Type B pancreatic cell (in vitro differentiated cells): ENCODE measurements around the gene MT1E. TPM values are rescaled to one million over a fixed set of nuclear protein-coding genes. Genes with fewer than 3 reads are reported as not detected.

ENCODE experiments used
- DNase-seq: peaks from one replicate; pipeline ENCODE4 v3.0.0; 2021; ENCODE audit warnings: mixed read lengths; ENCODE audit not compliant: unreplicated experiment; ENCODE audit errors: extremely low spot score
- H3K27ac Mint-ChIP-seq: 2 replicates; pipeline ENCODE4 v1.8.0; 2021; ENCODE audit warnings: mild to moderate bottlenecking, mixed read lengths
- H3K27me3 Mint-ChIP-seq: 2 replicates; pipeline ENCODE4 v1.8.0; 2021; ENCODE audit warnings: mixed read lengths
- H3K36me3 Mint-ChIP-seq: 2 replicates; pipeline ENCODE4 v1.8.0; 2021; ENCODE audit warnings: mixed read lengths
- H3K4me1 Mint-ChIP-seq: one replicate; pipeline ENCODE4 v1.8.0; 2021; ENCODE audit warnings: mixed read lengths; ENCODE audit not compliant: unreplicated experiment
- H3K4me3 Mint-ChIP-seq: 2 replicates; pipeline ENCODE4 v1.8.0; 2021; ENCODE audit warnings: mild to moderate bottlenecking, mixed read lengths
- H3K9me3 Mint-ChIP-seq: 2 replicates; pipeline ENCODE4 v1.8.0; 2021; ENCODE audit warnings: mixed read lengths
- CTCF ChIP-seq: fragments of 200-600 bp; sonication (generic); conservative IDR thresholded peaks from 2 replicates; pipeline ENCODE4 v1.5.0; 2021; ENCODE audit warnings: antibody characterized with exemption, mild to moderate bottlenecking
- total RNA-seq: library from RNA; stranded (reverse); gene quantifications from 2 replicates; pipeline ENCODE4 v1.2.1, GENCODE V29; 2021; ENCODE audit warnings: low replicate concordance

MT1E gene
- total RNA-seq, 1 donor from 2014 or later = 7.8 TPM

- no peak for TF ChIP-seq CTCF
- DNase-seq = no peak
- Mint-ChIP-seq H3K36me3 (no peaks in the 10 kb centered on the region), H3K4me3 (no peak overlapping the region), H3K27me3 (peaks cover 97% of the 10 kb centered on the region), H3K4me1 (no peaks in the 10 kb centered on the region), H3K9me3 (no peaks in the 10 kb centered on the region), H3K27ac (no peak overlapping the region)
Observed at GRCh38 chr16:56645838-56646237, 20.3 kb downstream of the MT1E start.

DNA sequence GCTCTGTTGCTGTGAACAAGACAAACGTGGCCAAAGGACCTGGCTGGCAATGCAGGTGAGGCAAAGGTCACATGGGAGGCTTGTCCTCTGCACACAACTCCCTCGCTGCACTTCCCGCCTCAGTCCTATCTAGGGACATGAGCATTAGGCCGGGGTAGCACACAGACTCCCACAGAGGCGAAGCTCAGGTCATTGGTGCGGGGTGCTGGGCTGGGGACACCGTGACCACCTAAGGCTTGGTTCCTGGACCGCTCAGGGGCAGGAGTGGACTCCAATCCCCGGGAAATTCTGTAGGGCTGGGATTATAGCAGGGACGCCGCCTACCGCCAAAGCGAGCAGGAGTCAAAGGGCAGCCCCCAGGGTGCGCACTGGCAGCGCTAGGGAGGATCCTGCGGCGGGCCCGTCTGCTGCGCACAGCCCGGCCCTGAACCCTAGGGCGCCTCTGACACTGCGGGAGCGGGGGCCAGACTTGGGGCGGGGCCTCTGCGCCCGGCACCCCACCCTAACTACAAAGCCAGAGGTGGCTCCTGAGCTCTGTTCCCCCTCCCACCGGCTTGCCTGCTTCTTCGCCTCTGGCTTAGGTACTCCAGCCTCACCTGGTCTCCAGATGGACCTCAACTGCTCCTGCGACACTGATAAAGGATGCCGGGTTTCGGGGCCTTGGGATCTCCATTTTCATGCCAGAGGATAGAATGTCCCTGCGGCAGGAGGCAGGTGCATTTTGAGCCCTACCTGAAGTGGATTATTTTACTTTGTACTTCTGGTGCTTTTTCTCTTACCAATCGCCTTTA is 22.3 kb downstream of the MT1E start:
- no peaks in the 10 kb centered on the region for H3K9me3 Mint-ChIP-seq
- no peak overlapping the region for H3K4me3 Mint-ChIP-seq
- H3K36me3 Mint-ChIP-seq = no peaks in the 10 kb centered on the region
- peaks cover 97% of the 10 kb centered on the region for H3K27me3 Mint-ChIP-seq
- H3K4me1 Mint-ChIP-seq = no peaks in the 10 kb centered on the region
- TF ChIP-seq CTCF = no peak
- H3K27ac Mint-ChIP-seq = no peak overlapping the region
- no peak for DNase-seq

- Mint-ChIP-seq H3K36me3 (no peaks in the 10 kb centered on the region), H3K27me3 (peaks cover 97% of the 10 kb centered on the region), H3K4me1 (no peaks in the 10 kb centered on the region), H3K27ac (no peak overlapping the region), H3K9me3 (no peaks in the 10 kb centered on the region), H3K4me3 (no peak overlapping the region)
- no peak for DNase-seq
- TF ChIP-seq CTCF = no peak
Observed at GRCh38 chr16:56649271-56649670, 23.7 kb downstream of the MT1E start.

DNA sequence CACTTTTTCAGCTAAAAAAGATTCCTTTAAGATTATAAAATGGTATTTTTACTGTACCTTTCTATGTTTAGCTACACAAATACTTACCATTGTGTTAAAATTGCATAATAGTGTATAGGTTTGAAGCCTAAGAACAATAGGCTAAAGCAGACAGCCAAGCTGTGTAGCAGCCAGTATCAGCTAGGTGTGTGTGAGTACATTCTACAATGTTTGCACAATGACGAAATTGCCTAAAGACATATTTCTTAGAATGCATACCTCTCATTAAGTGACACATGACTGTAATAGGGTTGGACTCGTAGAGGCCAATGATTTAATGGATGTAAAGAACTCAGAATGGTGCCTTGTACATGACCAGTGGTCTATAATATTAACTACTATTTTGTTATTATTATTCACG is 24.2 kb downstream of the MT1E start:
- Mint-ChIP-seq H3K4me1 (no peaks in the 10 kb centered on the region), H3K27ac (peak overlapping the region; percentile 16), H3K4me3 (no peak overlapping the region), H3K27me3 (peaks cover 95% of the 10 kb centered on the region), H3K36me3 (no peaks in the 10 kb centered on the region), H3K9me3 (no peaks in the 10 kb centered on the region)
- no peak for TF ChIP-seq CTCF
- DNase-seq = no peak

- no peaks in the 10 kb centered on the region for H3K9me3 Mint-ChIP-seq
- H3K4me1 Mint-ChIP-seq = no peaks in the 10 kb centered on the region
- DNase-seq = no peak
- no peak within 1 kb of the TSS for H3K27ac Mint-ChIP-seq
- no peak for TF ChIP-seq CTCF
- peaks cover 91% of the 10 kb centered on the region for H3K27me3 Mint-ChIP-seq
- no peak within 1 kb of the TSS for H3K4me3 Mint-ChIP-seq
- H3K36me3 Mint-ChIP-seq = no peaks in the 10 kb centered on the region
Observed at GRCh38 chr16:56651586-56651985, 26.0 kb downstream of the MT1E start, which contains the start of gene MT1B. MT1B (plus strand) TSS chr16:56651886; CDS start chr16:56651954, 68 bp downstream.
